SK-N-SH (cell line): Measurements from ENCODE around the gene USP47. TPM values are rescaled to one million over a fixed set of nuclear protein-coding genes. Genes with fewer than 3 reads are reported as not detected.

Experiments used
- CTCF ChIA-PET: fragments of 300-600, 350-600 bp; formaldehyde crosslinking; extraction: SDS; loops from one replicate; lab custom pipeline; 2021; lab: Yijun Ruan, JAX
- POLR2A ChIA-PET: fragments of 350-600 bp; sonication (Branson Sonifier 250); formaldehyde crosslinking; extraction: SDS; loops from one replicate; lab custom pipeline; 2020; ENCODE audit warnings: antibody characterized with exemption, inconsistent platforms; lab: Yijun Ruan, JAX
- DNase-seq: peaks from one replicate; pipeline ENCODE4 v3.0.0; 2012
- H2AFZ ChIP-seq: fragments of 200-600 bp; sonication (generic); 2 replicates; pipeline ENCODE4 v1.8.1; 2016; ENCODE audit warnings: antibody characterized with exemption, mild to moderate bottlenecking, low read depth
- H3F3A ChIP-seq: fragments of 200-600 bp; sonication (generic); replicated peaks from 2 replicates; pipeline ENCODE3; 2016; ENCODE audit warnings: antibody characterized with exemption, mild to moderate bottlenecking; ENCODE audit not compliant: insufficient read depth
- H3K27ac ChIP-seq, 2 experiments: fragments of 200-500 bp in 1 of 2; fragments of 200-600 bp in 1 of 2; sonication (Bioruptor generic) in 1 of 2; sonication (generic), shearing (Covaris generic) in 1 of 2; 2 replicates each; pipeline versions ENCODE4 v1.5.1 to v1.6.1; 2014 to 2016; ENCODE audit warnings: low read depth in 2 of 2, inconsistent platforms in 1 of 2, low read length in 1 of 2, mild to moderate bottlenecking in 1 of 2, mixed read lengths in 1 of 2
- H3K27me3 ChIP-seq: fragments of 200-600 bp; sonication (generic), shearing (Covaris generic); 2 replicates; pipeline ENCODE4 v1.6.1; 2016; ENCODE audit warnings: mixed run types; ENCODE audit not compliant: insufficient read depth
- H3K36me3 ChIP-seq, 2 experiments: fragments of 200-500 bp in 1 of 2; fragments of 200-600 bp in 1 of 2; sonication (Bioruptor generic) in 1 of 2; sonication (generic) in 1 of 2; replicated peaks in 1 of 2; 2 replicates each; pipeline versions ENCODE3 to v1.5.1; 2014 to 2016; ENCODE audit warnings: low read length in 1 of 2, mild to moderate bottlenecking in 1 of 2; ENCODE audit not compliant: insufficient read depth in 2 of 2, control insufficient read depth in 1 of 2
- H3K4me1 ChIP-seq, 2 experiments: fragments of 200-500 bp in 1 of 2; fragments of 200-600 bp in 1 of 2; sonication (Bioruptor generic) in 1 of 2; sonication (generic), shearing (Covaris generic) in 1 of 2; 2 replicates each; pipeline versions ENCODE4 v1.5.1 to v1.6.1; 2014 to 2016; ENCODE audit warnings: low read depth in 1 of 2, low read length in 1 of 2, mixed run types in 1 of 2; ENCODE audit not compliant: insufficient read depth in 2 of 2, control insufficient read depth in 1 of 2
- H3K4me2 ChIP-seq: fragments of 200-600 bp; sonication (generic), shearing (Covaris generic); 2 replicates; pipeline ENCODE4 v1.6.1; 2017; ENCODE audit warnings: mixed run types
- H3K4me3 ChIP-seq, 2 experiments: fragments of 200-500 bp in 1 of 2; fragments of 200-600 bp in 1 of 2; sonication (Bioruptor generic) in 1 of 2; sonication (generic), shearing (Covaris generic) in 1 of 2; 2 replicates each; pipeline versions ENCODE4 v1.5.1 to v1.8.1; 2014 to 2016; ENCODE audit warnings: low read depth in 2 of 2, inconsistent platforms in 1 of 2, low read length in 1 of 2, mild to moderate bottlenecking in 1 of 2, mixed read lengths in 1 of 2, moderate library complexity in 1 of 2
- H3K79me2 ChIP-seq: fragments of 200-600 bp; sonication (generic); 2 replicates; pipeline ENCODE4 v1.8.1; 2017; ENCODE audit warnings: mild to moderate bottlenecking; ENCODE audit not compliant: insufficient read depth
- H3K9ac ChIP-seq: fragments of 200-600 bp; sonication (generic); 2 replicates; pipeline ENCODE4 v1.6.1; 2017; ENCODE audit warnings: mixed run types
- H3K9me2 ChIP-seq: fragments of 200-600 bp; sonication (generic); 2 replicates; pipeline ENCODE4 v1.6.1; 2017; ENCODE audit warnings: mixed run types
- H3K9me3 ChIP-seq: fragments of 200-600 bp; sonication (generic); 2 replicates; pipeline ENCODE4 v1.6.1; 2017; ENCODE audit warnings: mixed run types, mild to moderate bottlenecking, moderate library complexity
- H4K20me1 ChIP-seq: fragments of 200-600 bp; sonication (generic); 2 replicates; pipeline ENCODE4 v1.6.1; 2017; ENCODE audit warnings: mild to moderate bottlenecking, mixed run types; ENCODE audit not compliant: insufficient read depth
- EZH2phosphoT487 ChIP-seq: fragments of 200-600 bp; sonication (generic); IDR thresholded peaks from 2 replicates; pipeline ENCODE4 v1.6.1; 2017; ENCODE audit warnings: low read depth, mixed run types, mild to moderate bottlenecking, antibody characterized with exemption, moderate library complexity, borderline replicate concordance
- FOSL2 ChIP-seq: IDR thresholded peaks from 2 replicates; pipeline ENCODE4 v1.4.0; 2012; ENCODE audit warnings: low read depth, mild to moderate bottlenecking, moderate library complexity, borderline replicate concordance
- FOXM1 ChIP-seq: IDR thresholded peaks from 2 replicates; pipeline ENCODE4 v1.4.0; 2012; ENCODE audit warnings: low read depth, mild to moderate bottlenecking
- GABPA ChIP-seq: IDR thresholded peaks from 2 replicates; pipeline ENCODE4 v1.4.0; 2012; ENCODE audit warnings: low read depth, mild to moderate bottlenecking
- GATA2 ChIP-seq: sonication (generic); formaldehyde crosslinking; IDR thresholded peaks from 2 replicates; pipeline ENCODE4 v1.5.0; 2020; ENCODE audit warnings: mild to moderate bottlenecking, missing genetic modification reagents
- JUND ChIP-seq: IDR thresholded peaks from 2 replicates; pipeline ENCODE4 v1.4.0; 2012
- MEF2A ChIP-seq: IDR thresholded peaks from 2 replicates; pipeline ENCODE4 v1.4.0; 2012; ENCODE audit warnings: low read depth, borderline replicate concordance
- NFIC ChIP-seq: IDR thresholded peaks from 2 replicates; pipeline ENCODE4 v1.4.0; 2012; ENCODE audit warnings: borderline replicate concordance
- POLR2AphosphoS5 ChIP-seq: IDR thresholded peaks from 2 replicates; pipeline ENCODE4 v1.6.1; 2012; ENCODE audit warnings: low read depth, low read length
- RFX5 ChIP-seq: IDR thresholded peaks from 2 replicates; pipeline ENCODE4 v1.6.1; 2012; ENCODE audit warnings: mild to moderate bottlenecking, improper control_type of control experiment, low read length
- RXRA ChIP-seq: IDR thresholded peaks from 2 replicates; pipeline ENCODE4 v1.4.0; 2012; ENCODE audit warnings: low read depth, mild to moderate bottlenecking, borderline replicate concordance
- SIN3A ChIP-seq: IDR thresholded peaks from 2 replicates; pipeline ENCODE4 v1.6.1; 2012; ENCODE audit warnings: low read depth, mild to moderate bottlenecking, low read length, moderate library complexity, borderline replicate concordance
- SMC3 ChIP-seq: IDR thresholded peaks from 2 replicates; pipeline ENCODE4 v1.6.1; 2012; ENCODE audit warnings: low read depth, low read length, improper control_type of control experiment
- TEAD4 ChIP-seq: IDR thresholded peaks from 2 replicates; pipeline ENCODE4 v1.4.0; 2012; ENCODE audit warnings: mild to moderate bottlenecking, borderline replicate concordance; ENCODE audit not compliant: insufficient read depth
- ZBTB33 ChIP-seq: IDR thresholded peaks from 2 replicates; pipeline ENCODE4 v1.4.0; 2012; ENCODE audit warnings: low read depth, borderline replicate concordance
- WGBS: methylation state at CpG from one replicate; pipeline ENCODE4 v1.1.6; 2017; ENCODE audit warnings: low lambda C conversion rate; 5-methylcytosine and 5-hydroxymethylcytosine counted together
- polyA plus RNA-seq, 3 experiments: library from polyadenylated mRNA; depleted of rRNA; stranded (reverse); fragments of >200 nt; gene quantifications; 2 replicates each; pipeline ENCODE4 v1.2.3, GENCODE V29; 2012
- TF ChIP-seq, protein P1 (sequence below): IDR thresholded peaks from 2 replicates; pipeline ENCODE4 v1.4.0; 2012; ENCODE audit warnings: low read depth
- TF ChIP-seq, protein P2 (sequence below): IDR thresholded peaks from 2 replicates; pipeline ENCODE4 v1.6.1; 2012; ENCODE audit warnings: mild to moderate bottlenecking, low read depth, low read length, moderate library complexity

Gene USP47
- polyA plus RNA-seq, 1 of the 3 experiments (the other 2 are of a cell fraction) = 10.3 TPM

GRCh38 chr11:11964774-11965150 lies 123.0 kb downstream of the USP47 start:
- no peak for DNase-seq
- 100% methylated on average over 3 of the region's 5 CpGs for WGBS
- peaks cover 6% of the 10 kb centered on the region for H3K79me2 ChIP-seq
- H3K9ac ChIP-seq = no peak overlapping the region
- no peak overlapping the region for H3K4me3 ChIP-seq
- H3K9me3 ChIP-seq = no peaks in the 10 kb centered on the region
- H3K36me3 ChIP-seq = peaks cover 45 to 54% of the 10 kb centered on the region in 2 experiments
- H3K4me1 ChIP-seq = peaks cover 16 to 62% of the 10 kb centered on the region in 2 experiments
- POLR2A ChIA-PET = interaction anchor here (1.5 kb wide), 1 partner anchor 15 kb away, joined by 5 read pairs; no protein-coding TSS in a partner anchor
- TF ChIP-seq FOSL2 = no peak
- TF ChIP-seq MEF2A = no peak
- TF ChIP-seq GABPA = no peak
- TF ChIP-seq JUND = no peak
- TF ChIP-seq SMC3 = no peak
- TF ChIP-seq RFX5 = no peak
- no peak for TF ChIP-seq ZBTB33
- TF ChIP-seq RXRA = no peak
- TF ChIP-seq SIN3A = no peak
- TF ChIP-seq EZH2phosphoT487 = no peak
- TF ChIP-seq, protein P1, sequence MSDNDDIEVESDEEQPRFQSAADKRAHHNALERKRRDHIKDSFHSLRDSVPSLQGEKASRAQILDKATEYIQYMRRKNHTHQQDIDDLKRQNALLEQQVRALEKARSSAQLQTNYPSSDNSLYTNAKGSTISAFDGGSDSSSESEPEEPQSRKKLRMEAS = no peak
- no peak for TF ChIP-seq TEAD4
- TF ChIP-seq NFIC = no peak
- no peak for TF ChIP-seq POLR2AphosphoS5
- TF ChIP-seq GATA2 = no peak
- TF ChIP-seq FOXM1 = no peak
- H3K27ac ChIP-seq = peak overlapping the region in 1 of 2 experiments; percentile 35; a peak in 1 of 4 replicates
- peaks cover 28% of the 10 kb centered on the region for H3F3A ChIP-seq
- H3K9me2 ChIP-seq = no peaks in the 10 kb centered on the region
- H2AFZ ChIP-seq = no peak overlapping the region
- no peaks in the 10 kb centered on the region for H3K27me3 ChIP-seq
- H4K20me1 ChIP-seq = no peaks in the 10 kb centered on the region
- CTCF ChIA-PET = interaction anchor here (1.1 to 5.0 kb wide), 4 partner anchors 10 to 317 kb away, joined by 3 to 39 read pairs (median 20); no protein-coding TSS in a partner anchor
- no peak overlapping the region for H3K4me2 ChIP-seq

DNA sequence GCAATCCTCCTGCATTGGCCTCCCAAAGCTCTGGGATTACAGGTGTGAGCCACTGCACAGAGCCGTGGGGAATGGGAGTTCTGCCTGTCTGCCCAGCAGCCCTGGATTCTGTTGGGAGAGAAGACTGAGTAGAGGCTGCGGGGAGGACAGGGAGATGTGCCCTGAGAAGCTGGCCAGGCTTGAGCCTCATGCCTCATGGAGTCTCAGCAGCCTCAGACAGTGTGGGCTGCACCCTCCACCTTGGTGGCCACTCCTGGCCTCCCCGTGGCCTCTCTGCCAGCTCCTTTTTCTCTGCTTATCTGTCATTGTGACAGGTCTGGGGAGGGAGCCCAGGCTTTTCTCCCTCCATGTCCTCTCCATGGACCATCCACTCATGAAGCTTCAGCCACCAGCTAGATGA lies 123.4 kb downstream of the USP47 start:
- H3K27me3 ChIP-seq = no peaks in the 10 kb centered on the region
- TF ChIP-seq SMC3 (no peak), SIN3A (no peak), POLR2AphosphoS5 (no peak)
- TF ChIP-seq, protein P1 = no peak
- TF ChIP-seq, protein P2, sequence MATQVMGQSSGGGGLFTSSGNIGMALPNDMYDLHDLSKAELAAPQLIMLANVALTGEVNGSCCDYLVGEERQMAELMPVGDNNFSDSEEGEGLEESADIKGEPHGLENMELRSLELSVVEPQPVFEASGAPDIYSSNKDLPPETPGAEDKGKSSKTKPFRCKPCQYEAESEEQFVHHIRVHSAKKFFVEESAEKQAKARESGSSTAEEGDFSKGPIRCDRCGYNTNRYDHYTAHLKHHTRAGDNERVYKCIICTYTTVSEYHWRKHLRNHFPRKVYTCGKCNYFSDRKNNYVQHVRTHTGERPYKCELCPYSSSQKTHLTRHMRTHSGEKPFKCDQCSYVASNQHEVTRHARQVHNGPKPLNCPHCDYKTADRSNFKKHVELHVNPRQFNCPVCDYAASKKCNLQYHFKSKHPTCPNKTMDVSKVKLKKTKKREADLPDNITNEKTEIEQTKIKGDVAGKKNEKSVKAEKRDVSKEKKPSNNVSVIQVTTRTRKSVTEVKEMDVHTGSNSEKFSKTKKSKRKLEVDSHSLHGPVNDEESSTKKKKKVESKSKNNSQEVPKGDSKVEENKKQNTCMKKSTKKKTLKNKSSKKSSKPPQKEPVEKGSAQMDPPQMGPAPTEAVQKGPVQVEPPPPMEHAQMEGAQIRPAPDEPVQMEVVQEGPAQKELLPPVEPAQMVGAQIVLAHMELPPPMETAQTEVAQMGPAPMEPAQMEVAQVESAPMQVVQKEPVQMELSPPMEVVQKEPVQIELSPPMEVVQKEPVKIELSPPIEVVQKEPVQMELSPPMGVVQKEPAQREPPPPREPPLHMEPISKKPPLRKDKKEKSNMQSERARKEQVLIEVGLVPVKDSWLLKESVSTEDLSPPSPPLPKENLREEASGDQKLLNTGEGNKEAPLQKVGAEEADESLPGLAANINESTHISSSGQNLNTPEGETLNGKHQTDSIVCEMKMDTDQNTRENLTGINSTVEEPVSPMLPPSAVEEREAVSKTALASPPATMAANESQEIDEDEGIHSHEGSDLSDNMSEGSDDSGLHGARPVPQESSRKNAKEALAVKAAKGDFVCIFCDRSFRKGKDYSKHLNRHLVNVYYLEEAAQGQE = no peak
- peaks cover 26% of the 10 kb centered on the region for H3F3A ChIP-seq
- no peak for DNase-seq
- peaks cover 45 to 57% of the 10 kb centered on the region in 2 experiments for H3K36me3 ChIP-seq
- peak overlapping the region in 1 of 2 experiments; percentile 31; a peak in 1 of 4 replicates for H3K27ac ChIP-seq
- no peak overlapping the region for H3K4me3 ChIP-seq
- H2AFZ ChIP-seq = no peak overlapping the region
- POLR2A ChIA-PET = no interaction called here
- H3K9me3 ChIP-seq = no peaks in the 10 kb centered on the region
- no peaks in the 10 kb centered on the region for H3K9me2 ChIP-seq
- no peak overlapping the region for H3K4me2 ChIP-seq
- peaks cover 10% of the 10 kb centered on the region for H3K79me2 ChIP-seq
- 100% methylated on average over 2 of the region's 3 CpGs for WGBS
- H4K20me1 ChIP-seq = no peaks in the 10 kb centered on the region
- no peak overlapping the region for H3K9ac ChIP-seq
- CTCF ChIA-PET = interaction anchor here (0.9 to 5.0 kb wide), 8 partner anchors 10 to 83 kb away, joined by 3 to 39 read pairs (median 6); no protein-coding TSS in a partner anchor
- H3K4me1 ChIP-seq = peaks cover 16 to 67% of the 10 kb centered on the region in 2 experiments
